ENCODE data around the gene PRICKLE1.
"Not testable (repeated sequence)": the region's sequence is repeated elsewhere in the genome, so short reads cannot be mapped to it uniquely, and the experiment has no call there.

Gene PRICKLE1

GRCh38 chr12:42557586-42558172 is 31.9 kb downstream of the PRICKLE1 start:
- DNase-seq (ENCODE audit: low spot score), result peak; percentile 64

DNA sequence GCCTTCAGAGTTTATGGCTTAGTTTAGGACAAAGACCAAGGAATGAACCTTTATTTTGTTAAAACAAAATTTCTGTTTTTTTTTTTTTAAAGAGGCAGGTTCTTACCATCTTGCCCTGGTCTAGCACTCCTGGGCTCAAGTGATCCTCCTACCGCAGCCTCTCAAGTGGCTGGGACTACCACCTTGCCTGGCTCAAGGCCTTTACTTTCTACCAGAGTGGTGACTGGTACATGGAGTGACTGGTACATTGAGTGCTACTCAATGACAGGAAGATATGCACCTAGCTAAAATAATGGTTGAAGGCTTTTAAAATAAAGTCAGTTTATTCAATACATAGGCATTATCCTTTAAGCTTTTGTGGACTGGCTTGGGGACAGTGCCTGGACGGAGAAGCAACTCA is 32.6 kb downstream of the PRICKLE1 start:
- no peak for DNase-seq (ENCODE audit: low spot score)

DNA sequence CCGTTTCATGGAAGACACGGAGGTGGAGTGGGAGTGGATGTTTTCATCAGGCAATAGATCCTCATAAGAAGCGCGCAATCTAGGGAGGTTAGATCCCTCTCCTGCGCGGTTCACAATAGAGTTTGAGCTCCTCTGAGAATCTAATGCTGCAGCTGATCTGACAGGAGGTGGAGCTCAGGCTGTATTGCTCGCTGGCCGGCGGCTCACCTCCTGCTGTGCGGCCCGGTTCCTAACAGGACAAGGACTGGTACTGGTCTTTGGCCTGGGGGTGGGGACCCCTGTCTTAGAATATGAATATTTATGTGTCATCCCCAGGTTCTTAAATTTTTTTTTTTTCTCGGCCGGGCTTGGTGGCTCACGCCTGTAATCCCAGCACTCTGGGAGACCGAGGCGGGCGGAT is 36.7 kb downstream of the PRICKLE1 start:
- no peak for DNase-seq (ENCODE audit: low spot score)

DNA sequence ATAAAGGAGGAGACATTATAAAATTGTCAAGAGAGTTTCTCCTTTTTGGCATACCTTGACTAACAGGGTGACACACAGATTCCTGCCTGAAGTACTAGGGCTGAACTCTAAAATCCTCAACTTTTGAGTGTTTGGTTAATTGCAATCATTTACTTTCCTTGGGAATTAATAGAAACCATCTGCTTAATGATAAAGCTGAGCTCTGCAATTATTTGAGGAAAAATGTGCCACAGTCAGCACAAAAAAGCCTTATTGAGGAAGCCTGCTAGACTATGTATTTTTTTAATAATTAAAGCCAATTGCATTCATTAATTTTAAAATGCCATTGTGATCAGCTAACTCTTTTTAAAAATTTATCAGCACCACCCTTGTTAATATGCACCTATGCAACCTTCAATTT is 38.7 kb downstream of the PRICKLE1 start:
- no peak for DNase-seq (ENCODE audit: low spot score)

- DNase-seq (ENCODE audit: low spot score), result no peak
These were observed 42.8 kb downstream of the PRICKLE1 start for GRCh38 chr12:42546709-42547108.

DNA sequence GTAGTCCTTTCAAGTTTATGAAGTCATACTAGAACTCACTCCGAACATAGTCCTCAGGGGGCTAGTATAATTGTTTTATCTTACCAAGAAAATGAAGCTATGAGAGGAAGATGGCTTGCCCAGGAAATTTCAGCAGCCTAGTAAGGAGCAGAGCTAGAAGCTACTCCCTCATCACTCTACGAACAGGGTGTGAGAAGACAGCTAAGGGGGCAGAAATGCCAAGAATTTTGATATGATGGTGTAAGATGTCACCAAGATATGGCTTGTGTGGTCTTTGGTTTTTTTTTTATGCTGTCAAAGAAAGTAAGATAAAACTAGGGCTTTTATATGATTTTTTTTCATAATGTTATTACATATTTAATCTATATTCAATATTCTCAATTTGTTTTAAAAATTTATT is 47.6 kb downstream of the PRICKLE1 start:
- DNase-seq (ENCODE audit: low spot score), result no peak

- DNase-seq (ENCODE audit: low spot score), result not testable (repeated sequence)
These were observed 48.2 kb downstream of the PRICKLE1 start for GRCh38 chr12:42541308-42541707.

GRCh38 chr12:42539696-42540095 is 49.9 kb downstream of the PRICKLE1 start:
- no peak for DNase-seq (ENCODE audit: low spot score)

GRCh38 chr12:42538203-42538602 is 51.3 kb downstream of the PRICKLE1 start:
- no peak for DNase-seq (ENCODE audit: low spot score)

DNA sequence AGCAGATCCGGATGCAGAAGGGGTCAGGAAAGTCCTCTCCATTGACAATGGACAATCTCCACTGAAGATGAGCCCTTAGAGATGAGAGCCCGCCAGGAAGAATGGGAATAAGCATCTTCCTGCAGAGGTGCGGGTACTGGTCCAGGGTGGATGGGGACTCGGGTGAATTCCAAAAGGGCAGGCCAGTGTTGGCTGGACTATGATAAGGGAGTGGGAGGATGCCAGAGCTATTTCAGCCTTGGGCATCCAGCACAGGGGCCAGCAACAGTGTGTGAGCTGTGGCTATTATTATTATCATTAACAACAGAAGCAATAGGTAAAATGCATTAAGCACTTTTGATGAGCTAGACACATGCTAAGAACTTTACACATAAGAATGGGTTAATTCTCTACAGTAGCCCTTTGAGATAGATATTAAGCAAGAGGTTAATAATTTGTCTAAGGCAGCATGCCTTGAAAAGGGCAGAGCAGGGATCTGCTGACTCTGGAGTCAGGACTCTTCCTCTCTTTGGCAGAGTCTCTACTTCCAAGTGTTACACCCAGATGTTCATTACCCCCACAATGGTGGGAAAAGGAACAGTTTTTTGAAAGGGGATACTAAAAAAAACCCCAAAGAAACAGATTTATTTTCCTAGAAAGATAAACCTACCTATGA is 55.2 kb downstream of the PRICKLE1 start:
- DNase-seq (ENCODE audit: low spot score), result no peak

- no peak for DNase-seq (ENCODE audit: low spot score)
These were observed 59.3 kb downstream of the PRICKLE1 start for GRCh38 chr12:42530284-42530683.

GRCh38 chr12:42525444-42525843 is 64.1 kb downstream of the PRICKLE1 start:
- no peak for DNase-seq (ENCODE audit: low spot score)

- no peak for DNase-seq (ENCODE audit: low spot score)
These were observed 64.8 kb downstream of the PRICKLE1 start for GRCh38 chr12:42524716-42525115.

DNA sequence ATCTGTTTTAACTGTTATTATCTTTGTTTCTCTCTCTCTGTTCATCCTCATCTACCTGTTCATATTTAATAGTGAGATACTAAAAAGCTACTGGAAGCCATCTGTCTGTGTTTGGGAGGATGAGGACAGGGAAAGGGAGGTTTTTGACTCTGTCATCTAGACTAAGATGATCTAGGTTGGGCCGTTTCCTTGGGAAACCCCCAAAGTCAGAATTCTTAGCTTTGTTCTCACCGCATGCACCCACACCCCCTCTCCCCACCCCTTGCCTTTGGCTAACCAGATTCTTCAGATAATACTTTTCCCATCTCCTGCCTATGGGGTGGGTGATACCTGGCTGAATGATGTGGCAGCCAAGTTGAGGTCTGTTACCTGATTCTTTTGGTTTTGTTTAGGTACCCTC is 73.0 kb downstream of the PRICKLE1 start:
- no peak for DNase-seq (ENCODE audit: low spot score)

DNA sequence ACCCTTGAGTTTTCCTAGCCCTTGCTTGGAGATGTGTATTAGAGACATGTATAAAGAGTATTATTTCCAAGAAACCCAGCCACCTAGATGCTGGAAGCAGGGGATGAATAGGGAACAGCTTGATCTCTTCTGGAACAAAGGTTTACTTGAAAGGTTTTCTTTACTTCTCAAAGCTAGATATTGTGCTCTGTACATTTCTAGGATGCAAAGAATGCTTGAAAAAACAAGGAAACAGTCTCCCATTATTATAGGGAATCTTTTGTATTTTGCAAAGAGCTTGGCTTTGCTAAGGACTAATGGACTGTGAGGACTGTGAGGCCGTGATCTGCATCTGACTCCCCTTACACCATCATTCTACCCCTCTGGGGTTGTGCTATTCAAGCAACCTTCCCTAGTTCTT is 77.9 kb downstream of the PRICKLE1 start:
- no peak for DNase-seq (ENCODE audit: low spot score)

DNA sequence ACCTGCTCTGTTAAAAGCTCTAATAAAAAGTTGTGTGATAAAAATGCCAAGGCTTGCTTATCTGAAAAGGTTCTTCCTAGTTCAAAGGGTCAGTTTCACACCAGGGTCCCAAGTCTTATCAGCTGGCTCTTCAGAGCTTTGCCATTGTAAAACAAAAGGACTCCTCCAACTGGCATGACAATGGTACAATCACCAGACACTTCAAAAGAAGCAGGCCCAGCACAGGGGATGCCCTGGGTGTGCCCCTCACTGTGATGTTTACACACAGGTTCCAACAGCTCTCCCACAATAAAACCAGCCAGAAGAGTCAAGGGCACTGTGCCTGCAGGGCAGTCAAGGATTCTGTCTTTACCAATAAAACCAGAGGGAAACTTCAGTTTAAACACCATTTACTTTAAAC is 78.7 kb downstream of the PRICKLE1 start:
- DNase-seq (ENCODE audit: low spot score), result no peak

- no peak for DNase-seq (ENCODE audit: low spot score)
These were observed 80.6 kb downstream of the PRICKLE1 start for GRCh38 chr12:42508913-42509460.

- peak; percentile 56 for DNase-seq (ENCODE audit: low spot score)
These were observed 82.0 kb downstream of the PRICKLE1 start for GRCh38 chr12:42507565-42507964.

- DNase-seq (ENCODE audit: low spot score), result peak; percentile 44
These were observed 82.5 kb downstream of the PRICKLE1 start for GRCh38 chr12:42507081-42507480.

- DNase-seq (ENCODE audit: low spot score), result no peak
These were observed 85.5 kb downstream of the PRICKLE1 start for GRCh38 chr12:42504049-42504448.

DNA sequence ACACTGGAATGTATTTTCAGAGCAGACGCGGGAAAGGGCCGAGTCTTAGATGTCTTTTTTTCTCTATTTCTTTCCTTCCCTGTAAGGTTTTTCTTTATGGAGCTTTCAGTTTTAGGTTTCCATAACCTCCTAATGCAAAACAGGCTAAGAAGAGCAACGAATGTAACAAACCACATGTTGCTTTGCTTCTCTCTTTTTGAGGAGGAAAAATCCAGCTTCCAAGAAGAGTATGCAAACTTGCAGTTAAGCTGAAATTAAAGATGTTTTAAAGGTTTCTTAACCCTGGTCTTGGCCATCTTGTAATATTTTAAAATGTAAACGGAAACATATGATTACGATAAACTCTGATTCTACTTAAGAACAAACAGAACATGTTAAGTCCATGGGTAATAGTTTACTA is 86.9 kb downstream of the PRICKLE1 start:
- no peak for DNase-seq (ENCODE audit: low spot score)

DNA sequence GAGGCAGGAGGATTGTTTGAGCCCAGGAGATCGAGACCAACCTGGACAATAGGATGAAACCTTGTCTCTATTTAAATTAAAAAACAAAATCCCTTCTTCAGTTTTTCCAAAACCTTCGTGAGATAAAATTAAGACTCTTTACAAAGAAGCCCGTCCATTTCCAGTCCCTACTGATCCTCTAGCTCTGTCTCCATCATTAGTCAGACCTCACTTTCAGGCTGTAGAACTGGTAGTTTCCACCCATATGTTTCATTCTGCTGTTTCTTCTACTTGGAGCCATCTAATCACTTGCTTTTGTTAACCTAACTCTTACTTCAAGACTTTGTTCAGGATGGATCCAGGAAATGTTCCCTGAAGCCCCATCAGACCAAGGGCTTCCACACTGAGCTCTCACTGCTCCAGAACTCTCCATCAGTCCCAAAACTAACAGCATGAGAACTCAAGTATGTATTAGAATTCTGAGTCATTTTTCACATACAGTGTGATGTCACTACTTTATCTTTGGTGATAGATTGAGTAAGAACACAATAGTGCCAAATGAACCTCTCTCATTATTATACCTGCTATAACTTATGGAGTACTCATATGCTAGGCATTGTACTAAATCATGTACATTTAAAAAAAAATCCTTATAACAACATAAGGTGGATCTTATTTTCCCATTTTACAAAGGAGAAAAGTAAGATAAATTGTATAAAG is 90.8 kb downstream of the PRICKLE1 start:
- DNase-seq (ENCODE audit: low spot score), result no peak

DNA sequence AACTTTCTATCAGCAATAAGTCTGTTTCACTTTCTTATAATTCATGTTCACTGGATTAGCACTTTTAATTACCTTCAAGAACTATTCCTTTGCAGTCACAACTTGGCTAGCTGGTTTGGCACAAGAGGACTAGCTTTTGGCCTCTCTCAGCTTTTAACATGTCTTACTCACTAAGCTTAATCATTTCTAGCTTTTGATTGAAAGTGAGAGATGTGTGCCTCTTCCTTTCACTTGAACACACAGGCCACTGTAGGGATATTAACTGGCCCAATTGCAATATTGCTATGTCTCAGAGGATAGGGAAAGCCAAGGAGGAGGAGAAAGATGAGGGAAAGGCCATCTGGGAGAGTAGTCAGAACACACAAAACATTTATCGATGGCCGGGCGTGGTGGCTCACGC is 92.7 kb downstream of the PRICKLE1 start:
- no peak for DNase-seq (ENCODE audit: low spot score)
